Mesenchymal stem cell (in vitro differentiated cells and primary cell): ENCODE data around the gene LRRC74B.

Source experiments
- DNase-seq: peaks from one replicate; pipeline ENCODE4 v3.0.0-alpha.2; 2013
- H2AFZ ChIP-seq: one replicate; pipeline ENCODE4 v1.6.1; 2013; ENCODE audit warnings: low read depth, mild to moderate bottlenecking, control low read depth, inconsistent platforms, low read length, moderate library complexity
- H2AK5ac ChIP-seq: 2 replicates; pipeline ENCODE4 v1.6.1; 2013; ENCODE audit warnings: low read length, moderate library complexity, mild to moderate bottlenecking, inconsistent platforms; ENCODE audit not compliant: severe bottlenecking
- H2BK120ac ChIP-seq: one replicate; pipeline ENCODE4 v1.6.1; 2013; ENCODE audit warnings: low read depth, mild to moderate bottlenecking, inconsistent platforms, low read length, moderate library complexity
- H2BK12ac ChIP-seq, 2 experiments: one replicate each; pipeline ENCODE4 v1.6.1; 2013; ENCODE audit warnings: inconsistent platforms in 2 of 2, low read length in 2 of 2, mild to moderate bottlenecking in 2 of 2, moderate library complexity in 2 of 2, control low read depth in 1 of 2
- H2BK15ac ChIP-seq: one replicate; pipeline ENCODE4 v1.6.1; 2013; ENCODE audit warnings: mild to moderate bottlenecking, low read depth, inconsistent platforms; ENCODE audit not compliant: poor library complexity, severe bottlenecking
- H2BK5ac ChIP-seq: 2 replicates; pipeline ENCODE4 v1.6.1; 2013; ENCODE audit warnings: low read depth, mild to moderate bottlenecking, low read length, control low read depth, inconsistent platforms; ENCODE audit not compliant: poor library complexity, severe bottlenecking
- H3K14ac ChIP-seq, 2 experiments: one replicate each; pipeline ENCODE4 v1.6.1; 2013; ENCODE audit warnings: inconsistent platforms in 2 of 2, low read length in 2 of 2, control low read depth in 1 of 2, mild to moderate bottlenecking in 1 of 2, moderate library complexity in 1 of 2
- H3K18ac ChIP-seq, 2 experiments: one replicate each; pipeline ENCODE4 v1.6.1; 2013; ENCODE audit warnings: inconsistent platforms in 2 of 2, low read length in 2 of 2, control low read depth in 1 of 2, low read depth in 1 of 2, mild to moderate bottlenecking in 1 of 2
- H3K23ac ChIP-seq, 2 experiments: one replicate each; pipeline ENCODE4 v1.6.1; 2013; ENCODE audit warnings: inconsistent platforms in 2 of 2, low read length in 2 of 2, mild to moderate bottlenecking in 2 of 2, moderate library complexity in 2 of 2, control low read depth in 1 of 2
- H3K27ac ChIP-seq: 2 replicates; pipeline ENCODE4 v1.5.1; 2013; ENCODE audit warnings: mild to moderate bottlenecking, moderate library complexity, low read length, control low read depth, inconsistent platforms; ENCODE audit not compliant: poor library complexity, severe bottlenecking
- H3K27me3 ChIP-seq, 2 experiments: 2 replicates each; pipeline versions ENCODE4 v1.6.1 to v1.7.0; 2013; ENCODE audit warnings: low read length in 2 of 2, mild to moderate bottlenecking in 2 of 2, moderate library complexity in 2 of 2, control low read depth in 1 of 2, inconsistent platforms in 1 of 2; ENCODE audit not compliant: control insufficient read depth in 1 of 2, insufficient read depth in 1 of 2
- H3K36me3 ChIP-seq, 2 experiments: 2 replicates each; pipeline versions ENCODE4 v1.6.1 to v1.7.0; 2013; ENCODE audit warnings: low read length in 2 of 2, control low read depth in 1 of 2, inconsistent platforms in 1 of 2, low read depth in 1 of 2, mild to moderate bottlenecking in 1 of 2; ENCODE audit not compliant: insufficient read depth in 2 of 2, control insufficient read depth in 1 of 2
- H3K4ac ChIP-seq, 2 experiments: one replicate each; pipeline ENCODE4 v1.6.1; 2013; ENCODE audit warnings: inconsistent platforms in 2 of 2, low read length in 2 of 2, mild to moderate bottlenecking in 2 of 2, moderate library complexity in 2 of 2, control low read depth in 1 of 2, low read depth in 1 of 2
- H3K4me1 ChIP-seq: 2 replicates; pipeline ENCODE4 v1.6.1; 2013; ENCODE audit warnings: low read depth, low read length, control low read depth; ENCODE audit not compliant: control insufficient read depth, insufficient read depth
- H3K4me2 ChIP-seq: 2 replicates; pipeline ENCODE4 v1.6.1; 2013; ENCODE audit warnings: low read length, mild to moderate bottlenecking, inconsistent platforms; ENCODE audit not compliant: poor library complexity, severe bottlenecking
- H3K4me3 ChIP-seq, 2 experiments: 2 replicates each; pipeline versions ENCODE4 v1.5.1 to v1.7.0; 2013; ENCODE audit warnings: low read length in 2 of 2, mild to moderate bottlenecking in 2 of 2, control low read depth in 1 of 2, low read depth in 1 of 2; ENCODE audit not compliant: insufficient read depth in 1 of 2
- H3K79me1 ChIP-seq: replicated peaks from 2 replicates; pipeline ENCODE4 v1.6.1; 2013; ENCODE audit warnings: mild to moderate bottlenecking, control low read depth, low read length, inconsistent platforms; ENCODE audit not compliant: poor library complexity, severe bottlenecking
- H3K9ac ChIP-seq: 2 replicates; pipeline ENCODE4 v1.7.0; 2013; ENCODE audit warnings: mild to moderate bottlenecking, low read length, moderate library complexity
- H3K9me3 ChIP-seq: 2 replicates; pipeline ENCODE4 v1.7.0; 2013; ENCODE audit warnings: mild to moderate bottlenecking, low read length; ENCODE audit not compliant: control insufficient read depth
- H4K8ac ChIP-seq: one replicate; pipeline ENCODE4 v1.6.1; 2013; ENCODE audit warnings: inconsistent platforms, mild to moderate bottlenecking, low read length, moderate library complexity
- H4K91ac ChIP-seq: one replicate; pipeline ENCODE4 v1.6.1; 2013; ENCODE audit warnings: mild to moderate bottlenecking, low read length, inconsistent platforms
- WGBS: methylation state at CpG from one replicate; pipeline ENCODE4 v1.1.7; 2013; ENCODE audit warnings: mixed read lengths; 5-methylcytosine and 5-hydroxymethylcytosine counted together

LRRC74B gene

GRCh38 chr22:21025266-21025665, 20.5 kb upstream of the LRRC74B start:
- Histone ChIP-seq H2BK15ac (no peak overlapping the region), H2AK5ac (no peak overlapping the region), H3K36me3 (peaks cover 0 to 4% of the 10 kb centered on the region in 2 experiments), H2AFZ (no peak overlapping the region), H3K4me3 (no peak overlapping the region), H3K23ac (no peak overlapping the region), H3K18ac (no peak overlapping the region), H3K27ac (no peak overlapping the region), H4K91ac (no peak overlapping the region), H3K79me1 (no peaks in the 10 kb centered on the region), H3K27me3 (peaks cover 11 to 45% of the 10 kb centered on the region in 2 experiments), H2BK120ac (no peak overlapping the region), H2BK12ac (no peak overlapping the region), H3K4me1 (peaks cover 7% of the 10 kb centered on the region), H3K9me3 (no peaks in the 10 kb centered on the region), H3K14ac (no peak overlapping the region), H4K8ac (no peak overlapping the region), H3K9ac (no peak overlapping the region), H2BK5ac (no peak overlapping the region), H3K4me2 (no peak overlapping the region), H3K4ac (no peak overlapping the region)
- no peak for DNase-seq
- 69% methylated on average over 7 of the region's 8 CpGs for WGBS

- peak overlapping the region in 1 of 2 experiments; percentile 45 for H3K14ac ChIP-seq
- H3K27me3 ChIP-seq: peaks cover 19 to 52% of the 10 kb centered on the region in 2 experiments
- peaks cover 7% of the 10 kb centered on the region for H3K4me1 ChIP-seq
- H3K4me3 ChIP-seq: no peak overlapping the region
- no peak overlapping the region for H3K4me2 ChIP-seq
- H3K23ac ChIP-seq: no peak overlapping the region
- no peak overlapping the region for H4K8ac ChIP-seq
- no peak overlapping the region for H3K4ac ChIP-seq
- no peak overlapping the region for H2BK5ac ChIP-seq
- H2BK120ac ChIP-seq: no peak overlapping the region
- no peaks in the 10 kb centered on the region for H3K79me1 ChIP-seq
- no peak overlapping the region for H2BK15ac ChIP-seq
- H3K27ac ChIP-seq: no peak overlapping the region
- 87% methylated on average over 25 of the region's 27 CpGs for WGBS
- H2BK12ac ChIP-seq: no peak overlapping the region
- DNase-seq: no peak
- peaks cover 0 to 4% of the 10 kb centered on the region in 2 experiments for H3K36me3 ChIP-seq
- no peak overlapping the region for H2AK5ac ChIP-seq
- no peak overlapping the region for H2AFZ ChIP-seq
- H4K91ac ChIP-seq: peak overlapping the region; percentile 16
- H3K9ac ChIP-seq: no peak overlapping the region
- H3K18ac ChIP-seq: no peak overlapping the region
- no peaks in the 10 kb centered on the region for H3K9me3 ChIP-seq
Measured at GRCh38 chr22:21025763-21026755, 19.7 kb upstream of the LRRC74B start.

GRCh38 chr22:21026783-21027692, 18.7 kb upstream of the LRRC74B start:
- H3K14ac ChIP-seq: no peak overlapping the region
- H3K27me3 ChIP-seq: peaks cover 29 to 55% of the 10 kb centered on the region in 2 experiments
- H2BK5ac ChIP-seq: no peak overlapping the region
- no peak overlapping the region for H3K4me2 ChIP-seq
- H2BK15ac ChIP-seq: peak overlapping the region; percentile 12
- peaks cover 14% of the 10 kb centered on the region for H3K4me1 ChIP-seq
- H3K27ac ChIP-seq: no peak overlapping the region
- H2BK120ac ChIP-seq: no peak overlapping the region
- H2AFZ ChIP-seq: no peak overlapping the region
- H2BK12ac ChIP-seq: no peak overlapping the region
- no peaks in the 10 kb centered on the region for H3K79me1 ChIP-seq
- H3K9ac ChIP-seq: no peak overlapping the region
- no peak overlapping the region for H3K4ac ChIP-seq
- H4K8ac ChIP-seq: no peak overlapping the region
- H2AK5ac ChIP-seq: no peak overlapping the region
- WGBS: 81% methylated on average over 11 of the region's 14 CpGs
- H3K36me3 ChIP-seq: peaks cover 0 to 4% of the 10 kb centered on the region in 2 experiments
- no peak overlapping the region for H3K4me3 ChIP-seq
- no peaks in the 10 kb centered on the region for H3K9me3 ChIP-seq
- H4K91ac ChIP-seq: no peak overlapping the region
- no peak for DNase-seq
- H3K23ac ChIP-seq: no peak overlapping the region
- no peak overlapping the region for H3K18ac ChIP-seq
